Loucy (cell line): ENCODE measurements around the gene EEFSEC.

ENCODE experiments used
- H2AFZ ChIP-seq: fragments of 200-600 bp; sonication (generic); 2 replicates; pipeline ENCODE4 v1.6.0; 2016; ENCODE audit warnings: antibody characterized with exemption, mild to moderate bottlenecking, low read length, moderate library complexity
- H3F3A ChIP-seq: fragments of 200-600 bp; 2 replicates; pipeline ENCODE4 v1.6.0; 2016; ENCODE audit warnings: antibody characterized with exemption, low read depth, mild to moderate bottlenecking
- H3K27me3 ChIP-seq: fragments of 200-600 bp; sonication (generic); 2 replicates; pipeline ENCODE4 v1.6.1; 2014; ENCODE audit warnings: low read length, mild to moderate bottlenecking; ENCODE audit not compliant: insufficient read depth, poor library complexity, severe bottlenecking
- H3K36me3 ChIP-seq: fragments of 200-600 bp; sonication (generic); 2 replicates; pipeline ENCODE4 v1.6.1; 2016; ENCODE audit warnings: low read length; ENCODE audit not compliant: insufficient read depth
- H3K4me1 ChIP-seq: fragments of 200-600 bp; sonication (generic); 2 replicates; pipeline ENCODE4 v1.5.1; 2014; ENCODE audit warnings: low read length, mild to moderate bottlenecking; ENCODE audit not compliant: insufficient read depth, poor library complexity, severe bottlenecking
- H3K4me2 ChIP-seq: fragments of 200-600 bp; sonication (generic); 2 replicates; pipeline ENCODE4 v1.6.0; 2014; ENCODE audit warnings: antibody characterized with exemption, low read length, low read depth, mild to moderate bottlenecking; ENCODE audit not compliant: poor library complexity, severe bottlenecking
- H3K4me3 ChIP-seq: fragments of 200-600 bp; sonication (generic); 2 replicates; pipeline ENCODE4 v1.5.1; 2014; ENCODE audit warnings: low read length, mild to moderate bottlenecking, mixed read lengths; ENCODE audit not compliant: poor library complexity, severe bottlenecking
- H3K79me2 ChIP-seq: fragments of 200-600 bp; sonication (generic); 2 replicates; pipeline ENCODE4 v1.6.1; 2014; ENCODE audit warnings: low read length; ENCODE audit not compliant: insufficient read depth
- H3K9ac ChIP-seq: fragments of 200-600 bp; sonication (generic); 2 replicates; pipeline ENCODE4 v1.6.0; 2014; ENCODE audit warnings: mild to moderate bottlenecking, low read depth, low read length, moderate library complexity; ENCODE audit not compliant: poor library complexity, severe bottlenecking
- H3K9me2 ChIP-seq: fragments of 200-600 bp; sonication (generic); replicated peaks from 2 replicates; pipeline ENCODE4 v1.6.1; 2016; ENCODE audit warnings: low read depth, low read length, mixed read lengths
- H3K9me3 ChIP-seq: fragments of 200-600 bp; sonication (generic); 2 replicates; pipeline ENCODE4 v1.6.1; 2014; ENCODE audit warnings: mild to moderate bottlenecking, antibody characterized with exemption, low read length, low read depth; ENCODE audit not compliant: insufficient read depth
- H4K20me1 ChIP-seq: fragments of 200-600 bp; sonication (generic); 2 replicates; pipeline ENCODE4 v1.6.0; 2014; ENCODE audit warnings: antibody characterized with exemption, low read length, mild to moderate bottlenecking; ENCODE audit not compliant: insufficient read depth, poor library complexity, severe bottlenecking
- CTCF ChIP-seq: fragments of 200-600 bp; sonication (generic); conservative IDR thresholded peaks from 2 replicates; pipeline ENCODE4 v1.5.1; 2014; ENCODE audit warnings: mild to moderate bottlenecking, antibody characterized with exemption, low read length
- EZH2phosphoT487 ChIP-seq: fragments of 200-600 bp; IDR thresholded peaks from 2 replicates; pipeline ENCODE4 v1.6.1; 2018; ENCODE audit warnings: antibody characterized with exemption, mild to moderate bottlenecking, moderate library complexity, borderline replicate concordance

Gene EEFSEC

GRCh38 chr3:128205558-128206145 lies 52.4 kb downstream of the EEFSEC start:
- Histone ChIP-seq H3K36me3 (peaks cover 9% of the 10 kb centered on the region), H3K9ac (no peak overlapping the region), H3K79me2 (no peaks in the 10 kb centered on the region), H2AFZ (no peak overlapping the region), H3K9me2 (no peaks in the 10 kb centered on the region), H3K9me3 (no peaks in the 10 kb centered on the region), H3K4me3 (no peak overlapping the region), H3K4me2 (no peak overlapping the region), H3F3A (no peaks in the 10 kb centered on the region), H4K20me1 (no peaks in the 10 kb centered on the region), H3K4me1 (no peaks in the 10 kb centered on the region), H3K27me3 (no peaks in the 10 kb centered on the region)
- TF ChIP-seq CTCF (no peak), EZH2phosphoT487 (no peak)

- H4K20me1 ChIP-seq: no peaks in the 10 kb centered on the region
- H3F3A ChIP-seq: no peaks in the 10 kb centered on the region
- no peak overlapping the region for H3K4me2 ChIP-seq
- no peaks in the 10 kb centered on the region for H3K27me3 ChIP-seq
- H3K9me3 ChIP-seq: no peaks in the 10 kb centered on the region
- H3K36me3 ChIP-seq: peaks cover 4% of the 10 kb centered on the region; the same call in 1 of the 2 replicates
- TF ChIP-seq CTCF: no peak
- TF ChIP-seq EZH2phosphoT487: no peak
- H3K9me2 ChIP-seq: no peaks in the 10 kb centered on the region
- H3K4me1 ChIP-seq: no peaks in the 10 kb centered on the region
- H3K79me2 ChIP-seq: no peaks in the 10 kb centered on the region
- no peak overlapping the region for H3K9ac ChIP-seq
- H3K4me3 ChIP-seq: no peak overlapping the region
- no peak overlapping the region for H2AFZ ChIP-seq
These were observed 54.7 kb downstream of the EEFSEC start for GRCh38 chr3:128207951-128208350.

GRCh38 chr3:128210711-128211110 lies 57.4 kb downstream of the EEFSEC start:
- no peak for TF ChIP-seq CTCF
- TF ChIP-seq EZH2phosphoT487: no peak
- Histone ChIP-seq H3K27me3 (no peaks in the 10 kb centered on the region), H2AFZ (no peak overlapping the region), H3K9me3 (no peaks in the 10 kb centered on the region), H4K20me1 (peaks cover 4% of the 10 kb centered on the region), H3K4me1 (no peaks in the 10 kb centered on the region), H3K9me2 (no peaks in the 10 kb centered on the region), H3K9ac (no peak overlapping the region), H3F3A (no peaks in the 10 kb centered on the region), H3K36me3 (no peaks in the 10 kb centered on the region), H3K4me3 (no peak overlapping the region), H3K4me2 (no peak overlapping the region), H3K79me2 (no peaks in the 10 kb centered on the region)
